HG03095 (cell line): ENCODE results near the gene CDHR2.

Experiments used
- ATAC-seq: cut with Tn5 transposase; IDR thresholded peaks from one replicate; pipeline ENCODE4 v1.9.1; 2021; ENCODE audit warnings: moderate library complexity; ENCODE audit not compliant: unreplicated experiment

CDHR2 gene

GRCh38 chr5:176529116-176529740 lies 19.9 kb upstream of the CDHR2 start:
- ATAC-seq = no peak

- ATAC-seq = no peak
Measured at GRCh38 chr5:176529741-176530141, 19.4 kb upstream of the CDHR2 start.

GRCh38 chr5:176530393-176530982 lies 18.7 kb upstream of the CDHR2 start:
- no peak for ATAC-seq

GRCh38 chr5:176530983-176531901 lies 17.9 kb upstream of the CDHR2 start:
- ATAC-seq = no peak

- ATAC-seq = no peak
Measured at GRCh38 chr5:176531902-176532493, 17.1 kb upstream of the CDHR2 start.

GRCh38 chr5:176532795-176533194 lies 16.3 kb upstream of the CDHR2 start:
- no peak for ATAC-seq

GRCh38 chr5:176533390-176533789 lies 15.8 kb upstream of the CDHR2 start:
- no peak for ATAC-seq

- ATAC-seq = no peak
Measured at GRCh38 chr5:176533894-176534611, 15.1 kb upstream of the CDHR2 start.

- no peak for ATAC-seq
Measured at GRCh38 chr5:176534640-176535039, 14.5 kb upstream of the CDHR2 start.

- ATAC-seq = no peak
Measured at GRCh38 chr5:176535101-176535663, 14.0 kb upstream of the CDHR2 start.

- no peak for ATAC-seq
Measured at GRCh38 chr5:176535664-176536131, 13.4 kb upstream of the CDHR2 start.

GRCh38 chr5:176536132-176536901 lies 12.8 kb upstream of the CDHR2 start:
- ATAC-seq = peak; percentile 23

GRCh38 chr5:176536902-176537553 lies 12.1 kb upstream of the CDHR2 start, which contains the start of gene RNF44:
TSS of gene RNF44 (minus strand) at chr5:176537402. CDS start at chr5:176532472, 4,930 bp downstream.
- ATAC-seq = peak; percentile 50

- ATAC-seq = peak; percentile 63
Measured at GRCh38 chr5:176537554-176538229, 11.4 kb upstream of the CDHR2 start.

GRCh38 chr5:176538230-176538988 lies 10.7 kb upstream of the CDHR2 start:
- ATAC-seq = no peak

- ATAC-seq = no peak
Measured at GRCh38 chr5:176538989-176539384, 10.2 kb upstream of the CDHR2 start.

GRCh38 chr5:176540476-176540899 lies 8.7 kb upstream of the CDHR2 start:
- ATAC-seq = no peak

- no peak for ATAC-seq
Measured at GRCh38 chr5:176540956-176541337, 8.2 kb upstream of the CDHR2 start.
